ENCODE data around the gene AMER1.

GRCh38 chrX:64204701-64205440, 637 bp downstream of the AMER1 start:
- TF ChIP-seq CTCF (IDR thresholded peaks at IDR 0.05; ENCODE audit: low read length), result no peak
- no peak for TF ChIP-seq EZH2 (IDR thresholded peaks at IDR 0.05; ENCODE audit: borderline replicate concordance, low read length)

Data from OCI-LY1 (cell line).